ENCODE data around the gene FAM3A. TPM values are rescaled to one million over a fixed set of nuclear protein-coding genes. Genes with fewer than 3 reads are reported as not detected.

The FAM3A gene
- total and polyA plus RNA-seq, 2 experiments from 2014 or later, result 41.1 to 68.0 TPM

DNA sequence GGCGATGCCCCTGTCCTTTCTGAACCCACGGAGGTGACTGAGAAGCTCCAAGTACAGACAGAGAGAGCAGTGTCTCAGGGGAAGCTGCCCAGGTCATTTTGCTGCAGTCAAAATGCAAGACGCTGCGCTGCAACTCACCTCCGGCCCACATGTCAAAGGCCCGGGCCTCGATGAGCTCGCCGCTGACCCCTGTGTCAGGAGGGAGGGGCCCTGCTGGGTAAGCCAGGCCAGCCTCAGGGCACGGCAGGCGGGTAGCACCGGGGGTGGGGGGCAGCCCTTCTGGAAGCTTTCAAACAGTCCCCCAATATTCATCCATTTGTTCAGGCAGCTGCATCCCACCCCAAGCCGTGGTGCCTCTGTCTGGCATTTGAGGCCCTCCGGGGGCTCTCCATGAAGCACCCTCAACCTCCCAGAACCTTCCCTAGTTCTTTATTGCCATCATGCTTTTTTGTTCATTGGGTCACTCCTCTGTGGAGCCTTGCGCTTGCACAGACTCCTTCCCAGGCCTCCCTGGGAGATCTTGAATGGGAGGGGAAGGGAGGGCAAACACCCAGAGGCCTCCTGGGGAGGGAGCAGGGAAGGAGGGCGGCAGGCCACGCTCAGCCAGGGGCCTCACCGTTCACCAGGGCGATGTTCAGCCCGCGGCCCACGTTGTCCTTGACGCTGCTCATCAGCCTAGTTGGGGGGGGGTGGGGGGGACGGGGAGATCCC is 8.2 kb downstream of the FAM3A start:
- Histone ChIP-seq H3K36me3 (replicated peaks; ENCODE audit: insufficient read depth, low read depth) (no peaks in the 10 kb centered on the region), H3K4me1 (ENCODE audit: insufficient read depth) (no peaks in the 10 kb centered on the region), H2AFZ (no peak overlapping the region), H4K20me1 (ENCODE audit: insufficient read depth, poor library complexity, severe bottlenecking) (no peaks in the 10 kb centered on the region), H3K4me3 (no peak overlapping the region), H3K9me2 (replicated peaks; ENCODE audit: insufficient read depth) (no peaks in the 10 kb centered on the region), H3K79me2 (no peaks in the 10 kb centered on the region), H3K9me3 (ENCODE audit: low read depth) (no peaks in the 10 kb centered on the region), H3K4me2 (no peak overlapping the region), H3K27me3 (no peaks in the 10 kb centered on the region), H3K27ac (no peak overlapping the region)
- DNase-seq (ENCODE audit: low spot score), result no peak
- WGBS (ENCODE audit: low lambda C conversion rate, missing lambda C conversion rate), result 79% methylated on average over 13 of the region's 24 CpGs
- TF ChIP-seq, protein P1, sequence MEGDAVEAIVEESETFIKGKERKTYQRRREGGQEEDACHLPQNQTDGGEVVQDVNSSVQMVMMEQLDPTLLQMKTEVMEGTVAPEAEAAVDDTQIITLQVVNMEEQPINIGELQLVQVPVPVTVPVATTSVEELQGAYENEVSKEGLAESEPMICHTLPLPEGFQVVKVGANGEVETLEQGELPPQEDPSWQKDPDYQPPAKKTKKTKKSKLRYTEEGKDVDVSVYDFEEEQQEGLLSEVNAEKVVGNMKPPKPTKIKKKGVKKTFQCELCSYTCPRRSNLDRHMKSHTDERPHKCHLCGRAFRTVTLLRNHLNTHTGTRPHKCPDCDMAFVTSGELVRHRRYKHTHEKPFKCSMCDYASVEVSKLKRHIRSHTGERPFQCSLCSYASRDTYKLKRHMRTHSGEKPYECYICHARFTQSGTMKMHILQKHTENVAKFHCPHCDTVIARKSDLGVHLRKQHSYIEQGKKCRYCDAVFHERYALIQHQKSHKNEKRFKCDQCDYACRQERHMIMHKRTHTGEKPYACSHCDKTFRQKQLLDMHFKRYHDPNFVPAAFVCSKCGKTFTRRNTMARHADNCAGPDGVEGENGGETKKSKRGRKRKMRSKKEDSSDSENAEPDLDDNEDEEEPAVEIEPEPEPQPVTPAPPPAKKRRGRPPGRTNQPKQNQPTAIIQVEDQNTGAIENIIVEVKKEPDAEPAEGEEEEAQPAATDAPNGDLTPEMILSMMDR (IDR thresholded peaks at IDR 0.05; ENCODE audit: poor library complexity), result no peak
- TF ChIP-seq EZH2 (IDR thresholded peaks at IDR 0.05; ENCODE audit: borderline replicate concordance), result no peak
- TF ChIP-seq EZH2phosphoT487 (IDR thresholded peaks at IDR 0.05; ENCODE audit: low read depth, severe bottlenecking, unreplicated experiment), result no peak

DNA sequence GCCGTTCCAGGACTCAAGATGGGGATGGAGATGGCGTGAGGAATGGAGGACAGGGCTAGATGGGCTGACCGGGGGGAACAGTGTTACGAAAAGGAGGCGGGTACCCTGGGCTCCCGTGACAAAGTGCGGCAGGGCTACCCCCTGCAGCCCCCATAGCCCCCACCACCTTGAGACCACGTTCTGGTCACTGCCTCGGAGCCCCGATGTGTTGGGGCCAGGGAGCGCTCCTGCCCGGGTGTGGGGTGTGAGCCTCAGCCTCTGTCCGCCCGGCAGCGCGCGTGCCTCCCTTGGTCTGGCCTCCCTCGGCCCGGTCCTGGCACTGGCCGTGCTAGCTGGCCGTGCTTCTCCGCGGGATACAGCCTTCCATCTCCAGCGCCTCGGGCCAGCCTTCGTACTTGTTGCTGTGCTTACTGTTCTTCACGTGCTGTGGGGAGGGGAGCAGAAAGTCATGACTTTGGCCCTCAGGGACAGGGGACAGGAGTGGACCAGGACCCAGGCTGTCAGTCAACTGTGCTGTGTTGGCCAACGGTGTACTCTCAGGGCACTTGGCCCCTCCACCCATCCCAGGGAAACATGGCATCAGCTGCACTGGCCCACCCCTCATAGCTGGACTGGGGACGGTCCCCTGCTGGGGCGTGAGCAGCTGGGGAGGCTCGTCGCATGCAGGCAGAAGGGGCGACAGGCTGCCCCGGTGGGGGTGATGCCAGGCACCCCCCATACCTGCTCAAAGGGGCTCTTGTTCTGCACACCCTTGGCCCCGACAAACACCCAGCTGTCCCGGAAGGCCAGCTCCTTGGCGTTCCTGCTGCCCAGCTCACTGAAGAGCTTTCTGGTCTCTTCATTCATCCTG is 9.3 kb downstream of the FAM3A start:
- no peak overlapping the region for H3K4me2 ChIP-seq
- no peaks in the 10 kb centered on the region for H3K9me3 ChIP-seq (ENCODE audit: low read depth)
- H3K9me2 ChIP-seq (replicated peaks; ENCODE audit: insufficient read depth), result no peaks in the 10 kb centered on the region
- no peaks in the 10 kb centered on the region for H4K20me1 ChIP-seq (ENCODE audit: insufficient read depth, poor library complexity, severe bottlenecking)
- H3K4me1 ChIP-seq (ENCODE audit: insufficient read depth), result no peaks in the 10 kb centered on the region
- 93% methylated on average over 29 of the region's 37 CpGs for WGBS (ENCODE audit: low lambda C conversion rate, missing lambda C conversion rate)
- no peaks in the 10 kb centered on the region for H3K79me2 ChIP-seq
- no peak overlapping the region for H3K4me3 ChIP-seq
- H3K27me3 ChIP-seq, result no peaks in the 10 kb centered on the region
- no peak overlapping the region for H3K27ac ChIP-seq
- DNase-seq (ENCODE audit: low spot score), result no peak
- TF ChIP-seq EZH2phosphoT487 (IDR thresholded peaks at IDR 0.05; ENCODE audit: low read depth, severe bottlenecking, unreplicated experiment) (no peak), EZH2 (IDR thresholded peaks at IDR 0.05; ENCODE audit: borderline replicate concordance) (no peak)
- TF ChIP-seq, protein P1 (IDR thresholded peaks at IDR 0.05; ENCODE audit: poor library complexity), result no peak
- no peaks in the 10 kb centered on the region for H3K36me3 ChIP-seq (replicated peaks; ENCODE audit: insufficient read depth, low read depth)
- H2AFZ ChIP-seq, result no peak overlapping the region

- H3K27ac ChIP-seq, result no peak overlapping the region
- DNase-seq (ENCODE audit: low spot score), result no peak
- 77% methylated on average over 12 of the region's 12 CpGs for WGBS (ENCODE audit: low lambda C conversion rate, missing lambda C conversion rate)
- H4K20me1 ChIP-seq (ENCODE audit: insufficient read depth, poor library complexity, severe bottlenecking), result no peaks in the 10 kb centered on the region
- H3K9me3 ChIP-seq (ENCODE audit: low read depth), result no peaks in the 10 kb centered on the region
- TF ChIP-seq EZH2phosphoT487 (IDR thresholded peaks at IDR 0.05; ENCODE audit: low read depth, severe bottlenecking, unreplicated experiment) (no peak), EZH2 (IDR thresholded peaks at IDR 0.05; ENCODE audit: borderline replicate concordance) (no peak)
- TF ChIP-seq, protein P1 (IDR thresholded peaks at IDR 0.05; ENCODE audit: poor library complexity), result no peak
- H3K27me3 ChIP-seq, result no peaks in the 10 kb centered on the region
- H2AFZ ChIP-seq, result no peak overlapping the region
- no peaks in the 10 kb centered on the region for H3K36me3 ChIP-seq (replicated peaks; ENCODE audit: insufficient read depth, low read depth)
- H3K79me2 ChIP-seq, result no peaks in the 10 kb centered on the region
- no peak overlapping the region for H3K4me2 ChIP-seq
- H3K4me1 ChIP-seq (ENCODE audit: insufficient read depth), result no peaks in the 10 kb centered on the region
- H3K9me2 ChIP-seq (replicated peaks; ENCODE audit: insufficient read depth), result no peaks in the 10 kb centered on the region
- H3K4me3 ChIP-seq, result no peak overlapping the region
Measured at GRCh38 chrX:154505734-154506133, 10.3 kb downstream of the FAM3A start.
